Ovary (tissue), 3 donors: ENCODE measurements around the gene CCBE1.

Experiments used
- POLR2A ChIP-seq: fragments of 450-650 bp; IDR thresholded peaks from one replicate; pipeline ENCODE4 v1.6.1; 2017; ENCODE audit warnings: antibody characterized with exemption, mild to moderate bottlenecking, moderate library complexity
- TF ChIP-seq, protein P1 (sequence below), 3 donors: fragments of 450-650 bp in 2 of 3; fragments of 200-600 bp in 1 of 3; IDR thresholded peaks; one replicate each; pipeline versions ENCODE4 v1.5.1 to v1.8.0; 2016 to 2022; ENCODE audit warnings: antibody characterized with exemption in 3 of 3, mild to moderate bottlenecking in 1 of 3
- donor health status: DM: no; HTN: no; CAD: no.

DNA sequence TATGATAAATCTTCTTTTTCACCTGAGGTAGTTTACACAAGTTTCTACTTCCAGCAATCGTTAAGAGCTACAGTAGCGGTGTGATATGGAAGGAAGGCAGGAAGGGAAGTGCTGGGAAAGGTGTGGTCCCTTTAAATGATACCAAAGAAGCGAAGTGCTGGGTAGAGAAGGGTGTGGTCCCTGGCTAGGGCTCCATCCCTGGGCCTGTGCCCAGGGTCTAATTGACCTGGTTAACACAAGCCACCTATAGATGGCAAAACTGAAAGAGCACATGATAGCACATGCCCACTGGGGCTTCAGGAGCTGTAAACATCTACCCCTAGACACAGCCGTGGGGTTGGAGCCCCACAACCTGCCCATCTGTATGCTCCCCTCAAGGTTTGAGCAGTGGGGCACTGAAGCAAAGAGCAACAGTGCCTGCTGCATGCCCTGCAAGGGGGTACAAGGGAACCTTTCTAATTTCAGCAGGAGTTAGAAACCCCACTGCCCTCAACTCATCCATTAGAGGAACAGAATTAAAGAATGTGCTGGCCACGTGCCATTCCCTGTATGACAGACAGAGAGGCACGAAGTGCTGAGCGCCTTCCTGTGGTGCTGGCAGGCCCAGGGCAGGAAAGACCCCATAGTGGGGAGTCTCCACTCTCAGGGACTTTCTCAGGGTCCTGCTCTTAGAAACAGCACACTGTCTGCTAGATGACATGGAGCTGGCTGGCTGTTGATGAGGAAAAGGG is 185.0 kb downstream of the CCBE1 start:
- TF ChIP-seq POLR2A, result no peak
- TF ChIP-seq, protein P1, sequence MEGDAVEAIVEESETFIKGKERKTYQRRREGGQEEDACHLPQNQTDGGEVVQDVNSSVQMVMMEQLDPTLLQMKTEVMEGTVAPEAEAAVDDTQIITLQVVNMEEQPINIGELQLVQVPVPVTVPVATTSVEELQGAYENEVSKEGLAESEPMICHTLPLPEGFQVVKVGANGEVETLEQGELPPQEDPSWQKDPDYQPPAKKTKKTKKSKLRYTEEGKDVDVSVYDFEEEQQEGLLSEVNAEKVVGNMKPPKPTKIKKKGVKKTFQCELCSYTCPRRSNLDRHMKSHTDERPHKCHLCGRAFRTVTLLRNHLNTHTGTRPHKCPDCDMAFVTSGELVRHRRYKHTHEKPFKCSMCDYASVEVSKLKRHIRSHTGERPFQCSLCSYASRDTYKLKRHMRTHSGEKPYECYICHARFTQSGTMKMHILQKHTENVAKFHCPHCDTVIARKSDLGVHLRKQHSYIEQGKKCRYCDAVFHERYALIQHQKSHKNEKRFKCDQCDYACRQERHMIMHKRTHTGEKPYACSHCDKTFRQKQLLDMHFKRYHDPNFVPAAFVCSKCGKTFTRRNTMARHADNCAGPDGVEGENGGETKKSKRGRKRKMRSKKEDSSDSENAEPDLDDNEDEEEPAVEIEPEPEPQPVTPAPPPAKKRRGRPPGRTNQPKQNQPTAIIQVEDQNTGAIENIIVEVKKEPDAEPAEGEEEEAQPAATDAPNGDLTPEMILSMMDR (IDR thresholded peaks at IDR 0.05), result no peak
